Keratinocyte (primary cell): ENCODE results near the gene MPPED1.

ENCODE experiments used
- CTCF ChIP-seq, 3 experiments: IDR thresholded peaks in 1 of 3; conservative IDR thresholded peaks in 1 of 3; optimal IDR thresholded peaks in 1 of 3; 2 replicates in 2 of 3; 3 replicates in 1 of 3; pipeline versions ENCODE3 to v1.5.1; 2011; ENCODE audit warnings: low read length in 3 of 3, mild to moderate bottlenecking in 3 of 3, moderate library complexity in 2 of 3, control low read depth in 1 of 3, inconsistent platforms in 1 of 3; ENCODE audit not compliant: insufficient read depth in 2 of 3; ENCODE audit errors: extremely low read depth in 1 of 3
- EZH2 ChIP-seq: IDR thresholded peaks from one replicate; pipeline ENCODE4 v1.6.1; 2012; ENCODE audit warnings: inconsistent platforms, mild to moderate bottlenecking, low read length, moderate library complexity

- no peak for TF ChIP-seq CTCF (optimal IDR thresholded peaks at IDR 0.05 in 1 of 3, IDR thresholded peaks at IDR 0.05 in 1 of 3, conservative IDR thresholded peaks at IDR 0.05 in 1 of 3; ENCODE audit: extremely low read depth in 1 of 3, insufficient read depth in 2 of 3, low read length in 3 of 3)
- no peak for TF ChIP-seq EZH2
Observed at GRCh38 chr22:43429426-43429825, 17.6 kb downstream of the MPPED1 start.
